Activated T-helper 1 cell treated with anti-CD3 and anti-CD28 coated beads, Interleukin-12 subunit alpha, Interleukin-12 subunit beta, Interleukin-2, Interleukin-4 antibody, amounts not matched to agents 30 ng/mL and 10 ng/mL and 1 ng/mL, durations not matched to agents 14 hours and 24 hours and 36 hours (primary cell): Measurements from ENCODE around the gene TP53INP2. TPM values are rescaled to one million over a fixed set of nuclear protein-coding genes. Genes with fewer than 3 reads are reported as not detected.
A peak's percentile ranks its signal among the peaks of the same experiment; 100 is the strongest.
"Not testable (repeated sequence)": the region's sequence is repeated elsewhere in the genome, so short reads cannot be mapped to it uniquely, and the experiment has no call there.

ENCODE experiments used
- DNase-seq: peaks from one replicate; pipeline ENCODE4 v3.0.0; 2021; ENCODE audit warnings: low spot score
- H3K27ac Mint-ChIP-seq: one replicate; pipeline ENCODE4 v1.8.0; 2021; ENCODE audit warnings: mild to moderate bottlenecking, mixed read lengths
- H3K27me3 Mint-ChIP-seq: one replicate; pipeline ENCODE4 v1.8.0; 2022; ENCODE audit warnings: mild to moderate bottlenecking, moderate library complexity, mixed read lengths; ENCODE audit not compliant: insufficient read depth
- H3K36me3 Mint-ChIP-seq: one replicate; pipeline ENCODE4 v1.8.0; 2021; ENCODE audit warnings: low read depth, mixed read lengths
- H3K4me1 Mint-ChIP-seq: one replicate; pipeline ENCODE4 v1.8.0; 2021; ENCODE audit warnings: low read depth, mixed read lengths
- H3K4me3 Mint-ChIP-seq: one replicate; pipeline ENCODE4 v1.8.0; 2021; ENCODE audit warnings: mild to moderate bottlenecking, moderate library complexity, mixed read lengths
- H3K9me3 Mint-ChIP-seq: one replicate; pipeline ENCODE4 v1.8.0; 2021; ENCODE audit warnings: mixed read lengths
- intact Hi-C: fragments of 100-400 bp; cut with micrococcal nuclease; formaldehyde crosslinking; loops from one replicate; pipeline ENCODE4 v1.15.1; 2024
- total RNA-seq: library from RNA; stranded (reverse); gene quantifications from 2 replicates; pipeline ENCODE4 v1.2.3, GENCODE V29; 2022

The TP53INP2 gene
- 3.2 and 3.5 TPM in 2 replicates for total RNA-seq

- Mint-ChIP-seq H3K4me3 (peak within 1 kb of the TSS; percentile 94), H3K36me3 (no peaks in the 10 kb centered on the region), H3K27ac (peak within 1 kb of the TSS; percentile 89), H3K9me3 (no peaks in the 10 kb centered on the region), H3K27me3 (peaks cover 21% of the 10 kb centered on the region), H3K4me1 (peaks cover 52% of the 10 kb centered on the region)
- DNase-seq: peak; percentile 86
- intact Hi-C loops: loop anchor here (1.0 to 10.0 kb wide), 11 partner anchors 14 to 710 kb away; partner anchors contain the start of genes AHCY, DYNLRB1, ITCH and MAP1LC3A
These were observed at the start of gene TP53INP2 for GRCh38 chr20:34704177-34705007. TP53INP2 (plus strand) TSS chr20:34704344; CDS start chr20:34708740, 4,396 bp downstream.

GRCh38 chr20:34658654-34659053, 45.5 kb upstream of the TP53INP2 start:
- H3K36me3 Mint-ChIP-seq, DNase-seq, H3K27ac Mint-ChIP-seq, H3K4me1 Mint-ChIP-seq, intact Hi-C loops, H3K9me3 Mint-ChIP-seq, H3K4me3 Mint-ChIP-seq, H3K27me3 Mint-ChIP-seq: not testable (repeated sequence)

GRCh38 chr20:34661811-34662210, 42.3 kb upstream of the TP53INP2 start:
- H3K9me3 Mint-ChIP-seq, DNase-seq, H3K36me3 Mint-ChIP-seq, H3K4me3 Mint-ChIP-seq, H3K27ac Mint-ChIP-seq, intact Hi-C loops, H3K27me3 Mint-ChIP-seq, H3K4me1 Mint-ChIP-seq: not testable (repeated sequence)

- H3K9me3 Mint-ChIP-seq: no peaks in the 10 kb centered on the region
- intact Hi-C loops: no loop called here
- no peak for DNase-seq
- H3K36me3 Mint-ChIP-seq: no peaks in the 10 kb centered on the region
- no peak overlapping the region for H3K4me3 Mint-ChIP-seq
- no peaks in the 10 kb centered on the region for H3K27me3 Mint-ChIP-seq
- no peaks in the 10 kb centered on the region for H3K4me1 Mint-ChIP-seq
- H3K27ac Mint-ChIP-seq: no peak overlapping the region
These were observed 40.8 kb upstream of the TP53INP2 start for GRCh38 chr20:34663213-34663943.

GRCh38 chr20:34664751-34665150, 39.4 kb upstream of the TP53INP2 start:
- H3K36me3 Mint-ChIP-seq, H3K9me3 Mint-ChIP-seq, H3K27ac Mint-ChIP-seq, H3K27me3 Mint-ChIP-seq, H3K4me1 Mint-ChIP-seq, DNase-seq, H3K4me3 Mint-ChIP-seq, intact Hi-C loops: not testable (repeated sequence)

- peaks cover 5% of the 10 kb centered on the region for H3K36me3 Mint-ChIP-seq
These were observed 35.0 kb upstream of the TP53INP2 start for GRCh38 chr20:34669094-34669493.

GRCh38 chr20:34673412-34673811, 30.7 kb upstream of the TP53INP2 start:
- peaks cover 19% of the 10 kb centered on the region for H3K4me1 Mint-ChIP-seq
- DNase-seq: no peak
- no peaks in the 10 kb centered on the region for H3K27me3 Mint-ChIP-seq
- intact Hi-C loops: no loop called here
- H3K36me3 Mint-ChIP-seq: peaks cover 5% of the 10 kb centered on the region
- H3K9me3 Mint-ChIP-seq: no peaks in the 10 kb centered on the region
- H3K27ac Mint-ChIP-seq: peak overlapping the region; percentile 6
- no peak overlapping the region for H3K4me3 Mint-ChIP-seq

More at GRCh38 chr20:34669094-34669493, 35.0 kb upstream of the TP53INP2 start:
- H3K4me1 Mint-ChIP-seq: no peaks in the 10 kb centered on the region
- H3K4me3 Mint-ChIP-seq: no peak overlapping the region
- DNase-seq: no peak
- H3K27me3 Mint-ChIP-seq: no peaks in the 10 kb centered on the region
- no peaks in the 10 kb centered on the region for H3K9me3 Mint-ChIP-seq
- no peak overlapping the region for H3K27ac Mint-ChIP-seq
- intact Hi-C loops: no loop called here

GRCh38 chr20:34675561-34675960, 28.6 kb upstream of the TP53INP2 start:
- peak overlapping the region; percentile 45 for H3K4me3 Mint-ChIP-seq
- H3K36me3 Mint-ChIP-seq: peaks cover 2% of the 10 kb centered on the region
- H3K4me1 Mint-ChIP-seq: peaks cover 23% of the 10 kb centered on the region
- H3K27me3 Mint-ChIP-seq: no peaks in the 10 kb centered on the region
- intact Hi-C loops: loop anchor here (5.0 kb wide), 1 partner anchor 282 kb away; the partner anchor contains the start of genes GSS and MYH7B
- DNase-seq: no peak
- no peaks in the 10 kb centered on the region for H3K9me3 Mint-ChIP-seq
- no peak overlapping the region for H3K27ac Mint-ChIP-seq

GRCh38 chr20:34675993-34676641, 28.0 kb upstream of the TP53INP2 start:
- H3K27me3 Mint-ChIP-seq: no peaks in the 10 kb centered on the region
- H3K27ac Mint-ChIP-seq: peak overlapping the region; percentile 97
- H3K4me3 Mint-ChIP-seq: peak overlapping the region; percentile 97
- intact Hi-C loops: loop anchor here (1.0 to 5.0 kb wide), 2 partner anchors 160 to 281 kb away; partner anchors contain the start of genes DYNLRB1, GSS and MYH7B
- no peak for DNase-seq
- H3K36me3 Mint-ChIP-seq: peaks cover 2% of the 10 kb centered on the region
- peaks cover 27% of the 10 kb centered on the region for H3K4me1 Mint-ChIP-seq
- no peaks in the 10 kb centered on the region for H3K9me3 Mint-ChIP-seq

- Mint-ChIP-seq H3K4me1 (peaks cover 27% of the 10 kb centered on the region), H3K9me3 (no peaks in the 10 kb centered on the region), H3K27me3 (no peaks in the 10 kb centered on the region), H3K4me3 (peak within 1 kb of the TSS; percentile 97), H3K27ac (peak within 1 kb of the TSS; percentile 97), H3K36me3 (peaks cover 2% of the 10 kb centered on the region)
- intact Hi-C loops: loop anchor here (1.0 to 5.0 kb wide), 11 partner anchors 27 to 565 kb away; partner anchors contain the start of genes ACSS2, AHCY, DYNLRB1 and EIF2S2
- peak; percentile 97 for DNase-seq
These were observed 27.3 kb upstream of the TP53INP2 start, which contains the start of gene PIGU for GRCh38 chr20:34676642-34677373. PIGU (minus strand) TSS chr20:34677092; CDS start chr20:34677085, 7 bp downstream.

GRCh38 chr20:34680586-34681175, 23.5 kb upstream of the TP53INP2 start:
- Mint-ChIP-seq H3K27me3 (no peaks in the 10 kb centered on the region), H3K4me1 (peaks cover 21% of the 10 kb centered on the region), H3K36me3 (no peaks in the 10 kb centered on the region), H3K27ac (no peak overlapping the region), H3K4me3 (no peak overlapping the region), H3K9me3 (no peaks in the 10 kb centered on the region)
- DNase-seq: no peak
- intact Hi-C loops: no loop called here

- Mint-ChIP-seq H3K4me3 (no peak overlapping the region), H3K27me3 (no peaks in the 10 kb centered on the region), H3K9me3 (no peaks in the 10 kb centered on the region), H3K36me3 (no peaks in the 10 kb centered on the region), H3K27ac (no peak overlapping the region), H3K4me1 (peaks cover 8% of the 10 kb centered on the region)
- DNase-seq: no peak
- intact Hi-C loops: no loop called here
These were observed 20.5 kb upstream of the TP53INP2 start for GRCh38 chr20:34683667-34684066.
